Gastrocnemius medialis (tissue), 4 donors: ENCODE measurements around the gene OTULIN.

ENCODE experiments used
- POLR2A ChIP-seq, 2 donors: fragments of 450-650 bp; IDR thresholded peaks; one replicate each; pipeline ENCODE4 v1.6.1; 2017; ENCODE audit warnings: antibody characterized with exemption in 2 of 2, mild to moderate bottlenecking in 2 of 2, moderate library complexity in 2 of 2
- TF ChIP-seq, protein P1 (sequence below), 5 experiments: fragments of 450-650 bp in 3 of 5; fragments of 200-600 bp in 2 of 5; sonication (generic) in 2 of 5; IDR thresholded peaks in 4 of 5; conservative IDR thresholded peaks in 1 of 5; 1 replicate in 4 of 5; 2 replicates in 1 of 5; pipeline ENCODE4 v1.5.1; 2016 to 2019; ENCODE audit warnings: antibody characterized with exemption in 5 of 5, mild to moderate bottlenecking in 3 of 5, moderate library complexity in 3 of 5

DNA sequence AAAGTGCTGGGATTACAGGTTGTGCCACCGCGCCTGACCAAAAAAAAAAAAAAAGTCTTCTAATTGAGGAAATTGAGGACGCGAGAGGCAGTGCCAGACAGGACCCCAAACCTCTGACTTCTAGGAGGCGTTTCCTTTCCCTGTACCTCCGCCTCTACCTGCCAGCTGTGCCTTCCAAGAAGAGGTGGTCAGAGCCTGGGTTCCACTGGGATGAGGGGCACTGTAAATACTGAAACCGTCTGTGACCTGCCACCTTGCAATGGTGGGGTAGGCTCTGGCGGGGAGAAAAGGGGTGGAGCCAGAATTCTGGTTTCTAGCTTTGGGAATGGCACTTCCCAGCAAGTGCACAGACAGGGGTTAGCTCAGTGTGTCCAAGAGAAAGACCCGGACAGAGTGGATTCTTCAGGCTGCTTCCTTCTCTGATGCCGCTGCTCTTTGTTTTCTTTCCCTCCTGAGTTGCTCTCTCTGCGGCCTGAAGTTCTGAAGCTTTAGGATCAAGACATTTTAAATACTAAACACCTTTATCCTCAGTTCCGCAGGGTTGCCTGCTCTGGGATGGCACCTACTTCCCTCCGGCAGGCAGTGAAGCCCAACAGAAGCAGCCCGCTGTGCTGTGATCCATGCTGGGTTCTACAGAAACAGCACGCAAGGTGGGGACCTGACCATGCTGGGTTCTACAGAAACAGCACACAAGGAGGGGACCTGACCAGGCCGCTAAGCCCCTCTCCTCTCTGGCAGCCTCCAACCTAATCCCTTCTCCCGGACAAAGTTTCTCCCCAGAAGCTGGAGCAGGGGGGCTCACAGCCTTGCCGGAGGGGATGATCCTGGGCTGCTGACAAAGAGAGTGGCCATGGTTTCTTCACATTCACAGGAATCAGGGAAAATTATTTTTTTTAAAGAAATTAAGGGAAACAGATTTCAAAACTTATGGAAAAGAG is 65.2 kb downstream of the OTULIN start:
- TF ChIP-seq POLR2A (IDR thresholded peaks at IDR 0.05), result no peak
- TF ChIP-seq, protein P1, sequence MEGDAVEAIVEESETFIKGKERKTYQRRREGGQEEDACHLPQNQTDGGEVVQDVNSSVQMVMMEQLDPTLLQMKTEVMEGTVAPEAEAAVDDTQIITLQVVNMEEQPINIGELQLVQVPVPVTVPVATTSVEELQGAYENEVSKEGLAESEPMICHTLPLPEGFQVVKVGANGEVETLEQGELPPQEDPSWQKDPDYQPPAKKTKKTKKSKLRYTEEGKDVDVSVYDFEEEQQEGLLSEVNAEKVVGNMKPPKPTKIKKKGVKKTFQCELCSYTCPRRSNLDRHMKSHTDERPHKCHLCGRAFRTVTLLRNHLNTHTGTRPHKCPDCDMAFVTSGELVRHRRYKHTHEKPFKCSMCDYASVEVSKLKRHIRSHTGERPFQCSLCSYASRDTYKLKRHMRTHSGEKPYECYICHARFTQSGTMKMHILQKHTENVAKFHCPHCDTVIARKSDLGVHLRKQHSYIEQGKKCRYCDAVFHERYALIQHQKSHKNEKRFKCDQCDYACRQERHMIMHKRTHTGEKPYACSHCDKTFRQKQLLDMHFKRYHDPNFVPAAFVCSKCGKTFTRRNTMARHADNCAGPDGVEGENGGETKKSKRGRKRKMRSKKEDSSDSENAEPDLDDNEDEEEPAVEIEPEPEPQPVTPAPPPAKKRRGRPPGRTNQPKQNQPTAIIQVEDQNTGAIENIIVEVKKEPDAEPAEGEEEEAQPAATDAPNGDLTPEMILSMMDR (IDR thresholded peaks at IDR 0.05 in 4 of 5, conservative IDR thresholded peaks at IDR 0.05 in 1 of 5), result no peak
